T-helper 1 cell treated with Interleukin-12 subunit alpha and Interleukin-12 subunit beta and Interleukin-4 antibody, amounts not matched to agents 30 ng/mL and 1 ng/mL, for 36 hours (primary cell): ENCODE measurements around the gene KCNMB2. TPM values are rescaled to one million over a fixed set of nuclear protein-coding genes. Genes with fewer than 3 reads are reported as not detected.
"Not testable (repeated sequence)": the region's sequence is repeated elsewhere in the genome, so short reads cannot be mapped to it uniquely, and the experiment has no call there.

Source experiments
- intact Hi-C: fragments of 100-400 bp; cut with micrococcal nuclease; formaldehyde crosslinking; loops from one replicate; pipeline ENCODE4 v1.15.1; 2024
- total RNA-seq: library from RNA; stranded (reverse); gene quantifications from 2 replicates; pipeline ENCODE4 v1.2.3, GENCODE V29; 2022

KCNMB2 gene
- not detected in 2 replicates for total RNA-seq

DNA sequence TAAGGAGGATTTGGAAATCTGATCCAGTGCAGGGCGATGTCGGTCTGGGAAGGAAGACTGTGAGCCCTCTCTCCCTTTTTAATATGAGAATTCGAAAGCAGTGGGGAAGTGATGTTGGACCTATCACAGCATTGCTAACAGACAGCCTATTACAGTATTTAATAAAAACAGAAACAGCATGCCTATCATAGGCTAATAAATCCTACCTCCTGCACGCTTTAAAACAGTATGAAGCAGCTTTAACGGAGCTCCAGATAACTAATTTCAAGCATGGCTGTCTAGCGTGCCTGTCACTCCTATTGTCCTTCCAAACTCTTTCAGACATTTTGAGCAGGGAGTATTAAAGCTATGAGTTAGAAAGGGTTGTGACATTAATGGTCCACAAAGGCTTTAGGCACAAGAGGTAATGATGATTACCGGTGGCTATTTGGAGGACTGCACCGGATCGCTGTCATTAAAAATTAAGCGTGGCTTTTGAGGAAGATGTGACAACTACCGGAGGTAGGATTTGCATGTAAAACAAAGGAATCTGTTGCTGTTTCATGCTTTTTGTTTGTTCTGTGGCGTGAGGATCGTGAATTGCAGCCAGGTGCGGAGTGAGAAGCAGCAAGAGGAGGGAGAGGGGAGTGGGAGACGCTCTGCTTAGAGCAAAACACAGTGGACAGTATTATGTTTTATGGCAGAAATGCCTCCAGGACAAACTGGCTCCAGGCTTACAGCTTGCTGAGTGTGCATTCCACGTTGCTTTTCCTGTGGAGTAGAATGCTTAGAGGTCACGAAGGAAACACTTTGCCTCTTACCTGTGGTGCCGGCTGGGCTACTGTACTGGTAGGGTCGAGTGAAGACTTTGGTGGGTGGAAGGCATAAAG, at the start of gene KCNMB2:
KCNMB2 (plus strand) TSS at position 226 of the 869 bp plus-strand sequence.
- intact Hi-C loops, result no loop called here

DNA sequence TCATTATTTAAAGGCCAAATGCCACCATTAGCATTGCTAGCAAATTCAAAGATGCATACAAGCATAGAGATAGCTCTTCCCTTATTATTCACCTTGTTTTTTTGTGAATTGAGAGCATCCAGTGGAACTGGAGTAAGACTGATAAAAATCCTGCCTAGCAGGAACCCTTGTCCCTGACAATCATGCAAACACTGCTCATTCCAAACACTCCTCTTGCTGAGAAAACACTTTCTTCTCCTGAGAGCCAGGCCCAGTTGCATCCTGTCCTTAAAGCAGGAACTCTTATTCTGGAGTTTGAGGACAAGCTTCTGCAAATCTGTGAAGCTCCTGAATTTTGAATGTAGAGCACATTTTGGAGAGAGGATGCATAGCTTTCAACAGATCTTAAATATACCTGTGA, 49.3 kb upstream of the KCNMB2 start:
- intact Hi-C loops, result no loop called here

DNA sequence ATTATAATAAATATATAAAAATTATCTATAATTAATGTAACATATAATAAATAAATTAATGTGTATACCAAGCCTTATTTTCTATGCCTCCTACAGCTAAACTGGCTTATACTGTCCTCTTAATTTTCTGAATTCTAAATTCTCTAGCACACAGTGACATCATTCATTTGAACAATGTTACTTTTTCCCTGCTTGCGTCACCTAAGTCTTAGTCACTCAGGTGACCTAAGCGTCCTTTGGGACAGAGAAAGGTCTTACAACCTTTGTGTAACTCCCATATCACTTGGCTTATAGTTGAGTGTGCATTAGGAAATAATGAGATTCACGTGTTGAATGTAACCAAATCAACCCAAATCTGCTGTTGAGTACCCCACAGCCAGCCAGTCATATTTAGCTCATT, 48.5 kb upstream of the KCNMB2 start:
- intact Hi-C loops, result no loop called here

DNA sequence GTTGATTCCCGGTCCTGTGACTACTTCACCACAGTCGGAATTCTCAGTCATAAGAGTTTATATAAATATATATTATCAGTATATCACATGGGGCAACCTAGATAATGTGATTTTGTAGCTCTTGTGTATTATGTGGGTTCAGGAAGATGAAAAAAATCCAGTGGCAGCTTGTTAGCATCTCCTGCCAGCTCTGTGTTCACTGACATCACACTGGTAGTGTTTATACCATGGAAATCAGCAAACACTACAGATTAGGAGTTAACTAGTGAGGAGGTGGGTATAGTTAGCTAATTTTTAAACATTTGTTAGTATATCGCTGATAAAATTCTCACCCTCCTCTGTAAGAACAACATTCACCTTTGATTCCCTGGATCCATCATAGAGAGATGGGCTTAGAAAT, 44.5 kb upstream of the KCNMB2 start:
- intact Hi-C loops, result no loop called here

DNA sequence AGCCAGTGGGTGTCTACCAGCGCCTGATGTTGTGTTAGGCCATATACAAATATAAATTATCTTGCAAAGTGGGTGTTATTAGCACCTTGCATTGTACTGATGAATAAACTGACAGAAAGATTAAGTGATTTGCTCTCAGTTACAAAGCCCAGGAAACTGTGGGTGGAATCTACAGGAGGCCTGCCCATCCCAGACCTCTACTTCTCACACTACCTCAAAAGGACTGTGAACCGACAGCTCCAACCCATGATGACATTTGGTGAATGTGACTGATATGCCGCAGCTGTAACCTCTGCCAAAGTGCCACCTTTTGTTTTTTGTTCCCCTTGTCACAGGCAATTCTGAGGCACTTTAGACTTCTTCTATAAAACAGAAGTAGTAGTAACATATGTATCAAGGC, 43.7 kb upstream of the KCNMB2 start:
- intact Hi-C loops, result no loop called here

DNA sequence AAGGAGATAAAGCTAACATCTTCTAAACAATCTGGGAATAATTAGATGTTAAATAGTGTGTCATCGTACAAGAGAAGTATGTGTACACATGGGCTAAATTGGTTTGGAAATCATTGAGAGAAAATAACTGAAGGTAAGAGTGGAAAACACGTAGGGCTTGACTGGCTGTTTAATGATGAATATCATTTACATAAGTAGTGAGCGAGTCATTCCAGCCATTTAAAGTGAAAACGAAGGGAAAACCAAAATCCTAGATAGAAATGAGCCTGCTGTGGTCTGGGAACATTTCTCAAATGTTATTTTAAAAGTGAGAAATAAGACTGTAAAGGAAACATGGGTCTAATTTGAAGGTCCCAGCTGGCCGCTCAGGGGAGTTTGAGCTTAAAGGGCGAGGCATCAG, 41.9 kb upstream of the KCNMB2 start:
- intact Hi-C loops, result no loop called here

DNA sequence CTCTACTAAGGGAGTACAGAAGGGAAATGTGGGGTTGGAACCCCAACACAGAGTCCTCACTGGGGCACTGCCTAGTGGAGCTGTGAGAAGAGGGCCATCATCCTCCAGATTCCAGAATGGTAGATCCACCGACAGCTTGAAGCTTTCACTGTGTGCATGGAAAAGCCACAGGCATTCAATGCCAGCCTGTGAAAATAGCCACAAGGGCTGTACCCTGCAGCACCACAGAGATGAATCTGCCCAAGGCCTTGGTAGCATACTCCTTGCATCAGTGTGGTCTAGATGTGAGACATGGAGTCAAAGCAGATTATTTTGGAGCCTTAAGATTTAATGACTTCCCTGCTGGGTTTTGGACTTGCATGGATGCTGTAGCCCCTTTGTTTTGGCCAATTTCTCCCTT, 39.3 kb upstream of the KCNMB2 start:
- intact Hi-C loops, result no loop called here

DNA sequence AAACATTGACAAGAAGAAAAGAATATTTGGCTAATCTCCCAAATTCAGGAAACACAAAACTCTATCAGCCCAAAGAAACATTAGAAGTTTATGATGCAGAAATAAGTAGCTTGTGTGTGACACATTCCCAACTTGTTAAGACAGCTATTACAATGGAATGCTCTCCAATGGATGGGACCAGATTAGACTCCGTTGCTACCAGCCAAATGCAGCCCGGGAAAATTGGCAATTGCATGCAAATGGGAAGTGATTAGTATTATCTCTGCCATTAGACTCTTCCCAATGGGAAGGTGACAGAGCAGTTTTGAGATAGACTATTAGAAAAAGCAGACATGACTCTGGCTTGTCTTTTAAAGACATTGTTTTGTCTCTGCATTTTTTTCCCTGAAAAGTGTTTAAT, 37.4 kb upstream of the KCNMB2 start:
- intact Hi-C loops, result no loop called here

DNA sequence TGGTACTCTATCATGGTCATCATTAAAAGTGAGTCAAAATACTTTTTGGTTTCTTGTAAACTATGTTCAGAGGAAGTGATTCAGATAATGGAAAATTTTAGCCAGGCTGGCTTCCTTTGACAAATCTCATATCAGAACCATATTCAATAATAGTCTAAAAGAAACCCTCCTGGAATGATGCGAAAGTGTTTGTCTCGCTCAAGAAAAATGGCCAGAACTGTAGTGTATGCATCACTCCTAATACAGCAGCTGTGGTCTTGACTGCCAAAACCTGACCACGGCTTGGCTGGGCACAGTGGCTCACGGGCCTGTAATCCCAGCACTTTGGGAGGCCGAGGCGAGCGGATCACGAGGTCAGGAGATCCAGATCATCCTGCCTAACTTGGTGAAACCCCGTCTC, 35.6 kb upstream of the KCNMB2 start:
- intact Hi-C loops, result no loop called here

DNA sequence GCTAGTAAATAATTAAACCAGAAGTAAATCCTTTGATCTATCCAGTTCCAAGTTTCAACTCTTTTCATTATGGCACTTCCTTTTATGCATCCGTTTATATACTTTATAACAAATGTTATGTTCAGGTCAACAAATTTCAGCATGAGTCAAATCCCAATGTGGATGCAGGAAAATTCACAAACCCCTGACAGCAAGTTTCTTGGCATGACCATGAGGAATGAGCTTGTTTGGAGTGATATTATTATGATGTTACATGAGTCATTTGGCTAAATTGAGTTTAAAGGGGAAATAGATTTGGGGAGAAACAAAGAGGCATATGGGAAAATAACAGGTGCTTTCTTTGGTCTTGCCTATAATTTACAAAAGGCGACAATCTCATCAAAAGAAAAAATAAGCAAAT, 32.1 kb upstream of the KCNMB2 start:
- intact Hi-C loops, result no loop called here

DNA sequence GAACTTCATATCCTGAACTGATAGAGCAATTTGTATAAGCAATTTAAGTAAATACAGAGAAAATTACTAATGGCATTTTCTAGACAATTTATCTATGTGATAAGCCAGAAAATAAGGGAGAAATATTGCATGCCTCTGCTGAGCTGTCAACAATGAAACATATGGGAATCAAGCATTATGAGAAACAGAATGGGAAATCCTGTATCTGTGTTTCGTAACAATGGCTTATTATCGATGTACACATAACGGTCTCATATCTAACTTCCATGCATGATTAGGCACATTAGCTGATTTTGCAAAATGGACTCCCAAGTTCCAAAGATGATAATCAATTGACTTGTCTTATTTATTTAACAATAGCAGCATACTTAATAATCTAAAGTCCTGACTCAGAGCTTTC, 30.4 kb upstream of the KCNMB2 start:
- intact Hi-C loops, result no loop called here

DNA sequence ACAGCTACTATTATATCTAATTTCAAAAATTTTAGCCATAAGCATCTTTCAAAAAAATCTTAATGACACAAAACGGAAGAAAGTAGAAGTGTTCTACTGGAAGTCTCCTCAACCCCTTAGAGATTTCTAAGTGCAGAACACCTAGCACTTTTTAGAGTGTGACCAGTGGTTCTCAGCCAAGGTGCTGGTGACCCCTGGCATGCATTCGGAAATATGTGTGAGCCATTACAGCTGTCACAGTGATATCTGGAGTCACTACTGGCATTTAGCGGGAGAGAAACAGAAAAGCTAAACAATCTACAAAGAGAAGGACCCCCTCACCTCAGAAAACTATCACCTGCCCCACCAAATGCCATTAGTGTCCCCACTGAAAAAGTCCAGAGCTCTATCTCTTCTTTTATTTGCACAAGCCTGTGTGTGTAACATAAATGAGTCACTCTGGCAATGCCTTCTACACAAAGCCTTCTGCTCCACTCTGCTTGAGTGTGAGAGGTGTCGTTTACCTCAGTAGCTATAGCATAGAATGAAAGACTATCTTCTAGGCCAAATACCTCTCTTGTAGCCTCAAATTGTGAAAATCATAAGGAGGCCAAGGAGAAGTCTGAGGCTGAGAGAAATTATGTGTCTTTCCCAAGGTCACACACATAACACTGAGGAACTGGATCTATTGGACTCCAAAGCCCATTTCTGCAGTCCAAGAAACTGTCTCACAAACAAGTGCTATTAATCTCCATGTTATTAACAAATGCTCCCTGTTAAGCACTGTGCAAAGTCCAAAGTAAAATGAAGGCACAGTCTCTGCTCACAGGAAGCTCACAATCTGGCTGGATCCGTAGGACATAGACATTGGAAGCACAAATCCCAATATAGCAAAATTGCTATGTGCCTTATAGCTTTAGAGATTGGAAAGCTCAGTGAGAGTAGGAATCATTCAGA, 28.5 kb upstream of the KCNMB2 start:
- intact Hi-C loops, result no loop called here

DNA sequence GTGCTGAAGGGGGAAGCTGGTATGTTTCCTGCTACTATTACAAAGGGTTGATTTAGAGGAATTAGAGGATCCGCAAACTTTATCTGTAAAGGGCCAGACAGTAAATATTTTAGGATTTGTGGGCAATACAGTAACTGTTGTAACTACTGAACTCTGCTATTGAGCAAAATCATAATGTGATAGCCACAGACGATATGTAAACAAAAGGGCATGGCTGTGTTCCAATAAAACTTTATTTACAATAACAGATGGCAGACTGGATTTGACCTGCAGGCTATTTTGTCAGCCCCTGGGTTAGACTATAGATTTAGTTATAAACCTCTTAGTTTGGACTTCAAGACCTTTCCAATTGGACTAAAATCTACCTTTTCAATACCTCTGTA, 27.8 kb upstream of the KCNMB2 start:
- intact Hi-C loops, result no loop called here

DNA sequence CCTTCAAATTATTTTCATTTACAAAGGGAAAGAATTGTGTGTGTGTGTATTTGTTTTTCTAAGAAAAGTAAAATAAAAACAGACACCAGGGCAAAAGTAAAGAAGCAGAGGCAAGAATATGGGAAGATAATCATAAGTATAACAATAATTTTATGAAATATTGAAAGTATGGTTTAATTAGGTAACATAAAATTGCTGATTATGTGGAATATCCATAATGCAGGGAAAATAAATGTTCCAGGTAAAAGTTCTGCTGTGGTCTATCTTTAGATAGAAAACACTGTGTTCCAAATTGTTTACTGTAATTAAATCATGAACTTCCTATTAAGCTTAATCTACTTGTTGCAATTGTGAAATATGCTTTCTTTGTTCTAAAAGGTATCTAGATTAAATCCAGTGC, 25.7 kb upstream of the KCNMB2 start:
- intact Hi-C loops, result no loop called here

DNA sequence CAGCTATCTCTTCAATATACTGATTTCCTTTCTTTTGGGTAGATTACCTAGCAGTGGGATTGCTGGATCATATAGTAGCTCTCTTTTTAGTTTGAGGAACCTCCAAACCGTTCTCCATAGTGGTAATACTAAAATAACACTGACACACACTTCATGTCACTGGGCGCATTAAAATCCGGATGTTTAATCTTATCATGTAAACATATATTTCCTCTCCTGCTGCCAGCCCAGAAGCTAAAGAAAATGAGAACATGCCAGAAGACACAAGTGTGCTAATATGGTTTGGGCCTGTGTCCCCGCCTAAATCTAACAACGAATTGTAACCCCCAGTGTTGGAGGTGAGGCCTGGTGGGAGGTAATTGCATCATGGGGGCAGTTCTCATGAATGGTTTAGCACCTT, 23.6 kb upstream of the KCNMB2 start:
- intact Hi-C loops, result no loop called here

DNA sequence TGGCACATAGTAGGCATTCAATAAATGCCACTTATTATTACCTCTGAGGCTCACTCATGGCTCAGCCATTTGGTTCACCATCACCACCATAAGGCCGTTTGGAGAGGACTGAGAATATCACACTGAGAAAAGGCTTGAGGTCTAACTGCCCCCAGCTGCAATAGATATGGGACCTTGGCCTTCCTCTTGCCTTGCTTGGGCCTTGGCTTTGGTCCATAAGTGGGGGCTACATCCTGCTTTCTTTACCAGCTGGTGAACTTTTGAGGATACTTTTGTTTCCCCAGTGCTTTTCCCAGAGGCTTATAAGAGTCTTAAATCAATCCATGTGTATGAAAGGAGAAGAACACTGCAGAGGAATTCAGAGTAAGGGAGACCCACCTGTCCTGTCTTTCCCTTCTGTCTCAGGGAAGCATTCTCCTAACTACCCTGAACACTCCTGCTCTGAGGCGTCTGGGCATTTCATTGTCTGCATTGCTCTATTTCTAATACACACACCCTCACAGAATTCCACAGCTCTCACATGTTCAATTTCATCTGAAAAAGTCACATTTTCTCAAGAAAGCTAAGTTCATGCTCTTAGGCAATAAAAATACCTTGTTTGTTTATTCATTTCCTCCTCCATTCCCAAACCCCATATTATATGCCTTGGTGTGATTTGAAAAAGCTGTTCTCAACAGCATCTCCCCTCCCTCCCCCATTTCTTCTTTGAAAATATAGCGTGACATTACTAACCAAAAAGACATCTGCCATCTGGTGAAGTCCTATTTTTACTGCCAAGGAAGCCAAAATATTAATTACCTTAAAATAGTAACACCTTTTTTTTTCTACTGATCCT, 22.5 kb upstream of the KCNMB2 start:
- intact Hi-C loops, result no loop called here

DNA sequence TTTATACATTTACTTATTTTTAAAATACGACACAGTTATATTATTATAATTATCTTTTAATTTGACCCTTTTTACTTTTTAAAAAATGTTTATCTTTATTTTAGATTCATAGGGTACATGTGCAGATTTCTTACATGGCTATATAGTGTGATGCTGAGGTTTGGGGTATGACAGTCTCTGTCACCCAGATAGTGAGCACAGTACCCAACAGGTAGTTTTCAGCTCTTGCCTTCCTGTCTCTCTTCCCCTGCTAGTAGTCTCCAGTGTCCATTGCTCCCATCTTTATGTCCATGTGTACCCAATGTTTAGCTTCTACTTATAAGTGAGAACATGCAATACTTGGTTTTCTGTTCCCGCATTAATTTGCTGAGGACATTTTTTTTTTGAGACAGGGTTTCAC, 21.8 kb upstream of the KCNMB2 start:
- intact Hi-C loops, result no loop called here

DNA sequence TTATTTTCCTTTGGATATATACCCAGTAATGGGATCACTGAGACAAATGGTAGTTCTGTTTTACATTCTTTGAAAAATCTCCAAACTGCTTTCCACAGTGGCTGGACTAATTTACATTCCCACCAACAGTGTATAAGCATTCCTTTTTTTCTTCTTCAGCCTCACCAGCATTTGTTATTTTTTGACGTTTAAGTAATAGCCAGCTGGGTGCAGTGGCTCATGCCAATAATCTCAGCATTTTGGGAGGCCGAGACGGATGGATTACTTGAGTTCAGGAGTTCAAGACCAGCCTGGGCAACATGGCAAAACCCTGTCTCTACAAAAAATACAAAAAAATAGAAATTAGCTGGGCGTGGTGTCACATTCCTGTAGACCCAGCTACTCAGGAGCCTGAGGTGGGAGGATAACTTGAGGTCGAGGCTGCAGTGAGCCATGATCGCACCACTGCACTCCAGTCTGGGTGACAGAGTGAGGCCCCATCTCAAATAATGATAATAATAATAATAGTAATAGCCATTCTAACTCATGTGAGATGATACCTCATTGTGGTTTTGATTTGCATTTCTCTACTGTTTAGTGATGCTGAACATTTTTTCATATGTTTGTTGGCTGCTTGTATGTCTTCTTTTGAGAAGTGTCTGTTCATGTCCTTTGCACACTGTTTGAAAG, 21.0 kb upstream of the KCNMB2 start:
- intact Hi-C loops, result not testable (repeated sequence)

DNA sequence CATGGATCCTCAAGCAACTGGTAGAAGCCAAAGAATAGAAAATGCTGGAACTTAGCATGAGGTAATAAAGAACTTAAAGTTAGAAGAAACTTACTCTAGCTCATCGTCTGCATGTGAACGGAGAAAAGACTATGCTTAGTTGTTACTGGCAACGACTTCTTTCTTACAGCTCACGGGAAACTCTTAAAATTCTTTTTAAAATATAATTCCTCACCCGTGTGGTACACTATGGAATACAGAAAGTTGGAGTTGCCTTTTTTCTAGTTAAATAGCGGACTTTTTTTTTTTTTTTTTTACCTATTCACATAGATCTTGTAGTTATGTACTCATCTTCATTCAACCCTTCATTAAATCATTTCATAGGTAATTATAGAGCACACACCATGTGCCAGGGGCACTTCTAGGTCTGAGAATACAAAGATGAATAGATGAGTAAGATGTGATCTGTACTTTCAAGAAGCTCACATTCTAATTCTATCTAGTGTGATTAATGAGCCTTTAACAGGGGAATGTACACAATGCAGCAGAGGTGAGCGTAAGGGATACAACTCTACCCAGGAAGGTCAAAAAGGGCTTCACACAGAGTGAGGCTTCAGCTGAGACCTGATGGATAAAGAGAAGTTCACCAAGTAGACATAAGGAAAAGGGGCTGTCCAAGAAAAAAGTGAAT, 18.4 kb upstream of the KCNMB2 start:
- intact Hi-C loops, result no loop called here

DNA sequence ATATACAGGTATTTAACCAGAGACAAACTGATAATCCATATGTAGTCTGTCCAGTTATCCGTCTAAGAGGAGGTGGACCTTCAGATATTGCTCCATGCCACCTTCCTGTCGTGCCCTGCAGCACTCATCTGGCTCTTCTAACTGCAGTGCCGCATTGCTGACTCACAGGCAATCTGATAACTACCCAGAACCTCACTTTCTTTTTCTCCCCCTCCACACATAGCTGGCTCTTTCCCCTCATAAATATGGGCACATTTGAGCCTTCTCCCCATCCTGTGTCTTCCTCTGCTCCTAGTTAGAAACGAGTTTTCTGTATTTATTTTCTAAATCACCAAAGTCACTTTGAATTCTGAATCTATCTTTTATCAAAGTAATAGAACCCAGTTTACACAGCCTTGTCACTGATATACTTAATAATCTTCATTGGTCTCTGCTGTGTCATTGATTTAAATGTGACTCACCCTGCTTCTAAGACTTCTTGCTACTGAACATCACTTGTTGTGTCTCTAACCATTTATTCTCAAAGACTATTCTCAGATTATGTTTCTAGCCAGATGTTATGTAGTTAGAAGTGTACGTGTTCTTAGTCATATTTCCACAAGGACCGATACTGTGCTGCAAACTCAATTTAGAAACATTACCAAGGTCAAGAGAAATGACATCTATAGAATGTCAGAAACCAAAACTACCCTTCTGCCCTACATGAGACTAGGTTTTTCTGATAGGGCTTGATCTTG, 17.4 kb upstream of the KCNMB2 start:
- intact Hi-C loops, result no loop called here
